GM23338 (cell line): ENCODE data around the gene CALHM5. TPM values are rescaled to one million over a fixed set of nuclear protein-coding genes. Genes with fewer than 3 reads are reported as not detected.

Experiments
- ATAC-seq: fragments of 200-7000 bp; cut with Tn5 transposase; 3 replicates; pipeline ENCODE4 v1.9.1; 2020
- DNase-seq: peaks from one replicate; pipeline ENCODE4 v3.0.0-alpha.2; 2015; ENCODE audit warnings: low spot score
- H2AFZ ChIP-seq: fragments of 200-600 bp; sonication (generic); 2 replicates; pipeline ENCODE4 v1.8.0; 2016; ENCODE audit warnings: antibody characterized with exemption, mild to moderate bottlenecking, moderate library complexity
- H3F3A ChIP-seq: fragments of 200-600 bp; sonication (generic); replicated peaks from 2 replicates; pipeline ENCODE4 v1.8.0; 2017; ENCODE audit warnings: antibody characterized with exemption, mixed run types, low read depth
- H3K27ac ChIP-seq: fragments of 200-600 bp; sonication (generic); 2 replicates; pipeline ENCODE4 v1.6.1; 2016; ENCODE audit warnings: low read depth
- H3K27me3 ChIP-seq: fragments of 200-600 bp; sonication (generic); 2 replicates; pipeline ENCODE4 v1.8.0; 2016; ENCODE audit warnings: mild to moderate bottlenecking, mixed run types, moderate library complexity; ENCODE audit not compliant: insufficient read depth
- H3K36me3 ChIP-seq: fragments of 200-600 bp; sonication (generic); 2 replicates; pipeline ENCODE4 v1.8.0; 2016; ENCODE audit warnings: mild to moderate bottlenecking; ENCODE audit not compliant: insufficient read depth
- H3K4me1 ChIP-seq: fragments of 200-600 bp; sonication (generic); 2 replicates; pipeline ENCODE4 v1.8.0; 2016; ENCODE audit warnings: mild to moderate bottlenecking, moderate library complexity; ENCODE audit not compliant: insufficient read depth
- H3K4me2 ChIP-seq: fragments of 200-600 bp; sonication (generic); 2 replicates; pipeline ENCODE4 v1.7.1; 2017; ENCODE audit warnings: mixed run types
- H3K4me3 ChIP-seq: fragments of 200-600 bp; sonication (generic); 2 replicates; pipeline ENCODE4 v1.6.1; 2016; ENCODE audit warnings: mixed run types
- H3K79me2 ChIP-seq: fragments of 200-600 bp; sonication (generic); replicated peaks from 2 replicates; pipeline ENCODE4 v1.8.0; 2017; ENCODE audit warnings: mild to moderate bottlenecking; ENCODE audit not compliant: insufficient read depth
- H3K9me2 ChIP-seq: fragments of 200-600 bp; sonication (generic); 2 replicates; pipeline ENCODE4 v1.8.0; 2017; ENCODE audit not compliant: insufficient read depth
- H4K20me1 ChIP-seq: fragments of 200-600 bp; sonication (generic); replicated peaks from 2 replicates; pipeline ENCODE4 v1.8.0; 2017; ENCODE audit warnings: mild to moderate bottlenecking; ENCODE audit not compliant: insufficient read depth
- H3K27ac Mint-ChIP-seq: 2 replicates; pipeline ENCODE4 v1.8.0; 2020; ENCODE audit warnings: inconsistent platforms, mild to moderate bottlenecking, moderate library complexity, mixed read lengths
- H3K27me3 Mint-ChIP-seq: 3 replicates; pipeline ENCODE4 v1.8.0; 2022; ENCODE audit warnings: low read depth, mild to moderate bottlenecking, moderate library complexity, mixed read lengths, inconsistent platforms; ENCODE audit not compliant: insufficient read depth, poor library complexity
- H3K36me3 Mint-ChIP-seq: 3 replicates; pipeline ENCODE4 v1.8.0; 2021; ENCODE audit warnings: low read depth, mild to moderate bottlenecking, inconsistent platforms, moderate library complexity, mixed read lengths
- H3K4me1 Mint-ChIP-seq: 3 replicates; pipeline ENCODE4 v1.8.0; 2020; ENCODE audit warnings: mild to moderate bottlenecking, inconsistent platforms, mixed read lengths
- H3K4me3 Mint-ChIP-seq: 3 replicates; pipeline ENCODE4 v1.8.0; 2021; ENCODE audit warnings: moderate library complexity, mild to moderate bottlenecking, inconsistent platforms, mixed read lengths
- H3K9me3 Mint-ChIP-seq: 3 replicates; pipeline ENCODE4 v1.8.0; 2020; ENCODE audit warnings: moderate library complexity, mild to moderate bottlenecking, inconsistent platforms, mixed read lengths
- EZH2 ChIP-seq: fragments of 200-600 bp; sonication (generic); IDR thresholded peaks from one replicate; pipeline ENCODE4 v1.8.0; 2017; ENCODE audit warnings: antibody characterized with exemption, mild to moderate bottlenecking, low read depth; ENCODE audit not compliant: unreplicated experiment
- EZH2phosphoT487 ChIP-seq: fragments of 200-600 bp; sonication (generic); IDR thresholded peaks from one replicate; pipeline ENCODE4 v1.8.1; 2018; ENCODE audit warnings: antibody characterized with exemption; ENCODE audit not compliant: unreplicated experiment
- JUNB ChIP-seq: IDR thresholded peaks from one replicate; pipeline ENCODE4 v1.6.1; 2016; ENCODE audit warnings: antibody characterized with exemption; ENCODE audit not compliant: unreplicated experiment
- NANOG ChIP-seq: IDR thresholded peaks from 2 replicates; pipeline ENCODE4 v1.6.1; 2016; ENCODE audit warnings: antibody characterized with exemption, borderline replicate concordance
- POLR2AphosphoS5 ChIP-seq: IDR thresholded peaks from 2 replicates; pipeline ENCODE4 v1.6.1; 2016; ENCODE audit warnings: antibody characterized with exemption, low read depth
- ZNF114 ChIP-seq: fragments of 250-450 bp; sonication (Bioruptor Pico); IDR thresholded peaks from 2 replicates; pipeline ENCODE4 v1.5.0; 2020; ENCODE audit warnings: mild to moderate bottlenecking, moderate library complexity
- ZNF331 ChIP-seq: fragments of 250-450 bp; sonication (Bioruptor Pico); IDR thresholded peaks from 2 replicates; pipeline ENCODE4 v1.5.0; 2020; ENCODE audit warnings: low read depth, mild to moderate bottlenecking, moderate library complexity
- polyA plus RNA-seq: library from polyadenylated mRNA; unstranded; fragments of >200 nt; fragmentation: Nextera tagmentation; extraction: Ambion mirVana; gene quantifications from 2 replicates; pipeline ENCODE4 v1.2.1, GENCODE V29; 2016
- total RNA-seq: library from RNA; depleted of rRNA; stranded (reverse); fragments of >200 nt; shearing (Covaris generic); gene quantifications from 2 replicates; pipeline ENCODE4 v1.2.3, GENCODE V29; 2014
- TF ChIP-seq, protein P1 (sequence below): fragments of 250-450 bp; sonication (Bioruptor Pico); IDR thresholded peaks from 2 replicates; pipeline ENCODE4 v1.5.0; 2020; ENCODE audit warnings: mild to moderate bottlenecking, moderate library complexity

CALHM5 gene
- total and polyA plus RNA-seq, 2 experiments from 2014 or later, result 0.02 to 0.10 TPM

DNA sequence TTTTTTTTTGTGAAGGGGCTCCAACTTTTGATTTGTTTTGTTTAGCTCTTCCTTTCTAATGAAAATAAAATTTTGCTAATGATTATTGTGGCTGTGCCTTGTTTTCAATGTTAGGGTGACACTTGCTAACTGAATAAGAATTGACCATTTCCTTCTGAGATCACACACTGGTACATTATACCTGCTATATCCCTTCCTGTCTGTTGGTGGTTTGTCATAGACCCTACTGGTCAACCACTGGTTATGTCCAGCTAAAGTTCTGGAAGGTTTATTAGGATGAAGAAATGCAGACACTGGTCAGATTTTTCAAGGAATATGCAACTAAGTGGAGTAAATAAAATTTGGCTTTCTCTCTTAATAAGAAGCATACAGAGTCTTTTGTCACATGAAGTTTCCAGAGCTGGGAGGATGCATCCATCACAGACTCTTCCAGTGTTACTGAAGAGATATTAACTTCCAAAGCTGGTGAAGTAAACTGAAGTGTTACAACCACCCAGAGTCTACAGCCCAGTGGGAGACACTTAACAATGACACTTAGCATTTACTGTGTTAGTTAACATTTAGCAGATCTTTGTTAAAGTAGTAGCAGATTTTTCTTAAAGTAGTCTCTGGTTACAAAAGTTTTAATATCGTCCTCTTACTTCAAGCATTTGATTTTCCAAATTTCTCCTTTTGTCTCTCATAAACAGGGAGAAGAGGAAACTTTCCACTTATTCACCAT is 19.7 kb upstream of the CALHM5 start:
- Histone ChIP-seq H3K27ac (no peak overlapping the region; the same call in 1 of the 2 replicates), H3K4me2 (no peak overlapping the region), H3F3A (no peaks in the 10 kb centered on the region), H3K4me1 (no peaks in the 10 kb centered on the region), H3K36me3 (no peaks in the 10 kb centered on the region), H3K9me2 (0 out of 2 replicates have a peak, but pooled peaks cover 3% of the 10 kb centered on the region), H2AFZ (peak overlapping the region; percentile 78; the same call in 1 of the 2 replicates), H3K79me2 (no peaks in the 10 kb centered on the region), H3K27me3 (no peaks in the 10 kb centered on the region), H3K4me3 (no peak overlapping the region), H4K20me1 (no peaks in the 10 kb centered on the region)
- Mint-ChIP-seq H3K4me1 (peaks cover 3% of the 10 kb centered on the region; the same call in 2 of the 3 replicates), H3K27me3 (peaks cover 2% of the 10 kb centered on the region), H3K4me3 (no peak overlapping the region), H3K9me3 (peaks cover 4% of the 10 kb centered on the region; the same call in 2 of the 3 replicates), H3K27ac (no peak overlapping the region), H3K36me3 (no peaks in the 10 kb centered on the region)
- TF ChIP-seq NANOG (no peak), ZNF331 (CRISPR knock-in tag) (no peak), EZH2 (no peak), ZNF114 (CRISPR knock-in tag) (no peak), EZH2phosphoT487 (no peak), JUNB (no peak), POLR2AphosphoS5 (no peak)
- TF ChIP-seq, protein P1, sequence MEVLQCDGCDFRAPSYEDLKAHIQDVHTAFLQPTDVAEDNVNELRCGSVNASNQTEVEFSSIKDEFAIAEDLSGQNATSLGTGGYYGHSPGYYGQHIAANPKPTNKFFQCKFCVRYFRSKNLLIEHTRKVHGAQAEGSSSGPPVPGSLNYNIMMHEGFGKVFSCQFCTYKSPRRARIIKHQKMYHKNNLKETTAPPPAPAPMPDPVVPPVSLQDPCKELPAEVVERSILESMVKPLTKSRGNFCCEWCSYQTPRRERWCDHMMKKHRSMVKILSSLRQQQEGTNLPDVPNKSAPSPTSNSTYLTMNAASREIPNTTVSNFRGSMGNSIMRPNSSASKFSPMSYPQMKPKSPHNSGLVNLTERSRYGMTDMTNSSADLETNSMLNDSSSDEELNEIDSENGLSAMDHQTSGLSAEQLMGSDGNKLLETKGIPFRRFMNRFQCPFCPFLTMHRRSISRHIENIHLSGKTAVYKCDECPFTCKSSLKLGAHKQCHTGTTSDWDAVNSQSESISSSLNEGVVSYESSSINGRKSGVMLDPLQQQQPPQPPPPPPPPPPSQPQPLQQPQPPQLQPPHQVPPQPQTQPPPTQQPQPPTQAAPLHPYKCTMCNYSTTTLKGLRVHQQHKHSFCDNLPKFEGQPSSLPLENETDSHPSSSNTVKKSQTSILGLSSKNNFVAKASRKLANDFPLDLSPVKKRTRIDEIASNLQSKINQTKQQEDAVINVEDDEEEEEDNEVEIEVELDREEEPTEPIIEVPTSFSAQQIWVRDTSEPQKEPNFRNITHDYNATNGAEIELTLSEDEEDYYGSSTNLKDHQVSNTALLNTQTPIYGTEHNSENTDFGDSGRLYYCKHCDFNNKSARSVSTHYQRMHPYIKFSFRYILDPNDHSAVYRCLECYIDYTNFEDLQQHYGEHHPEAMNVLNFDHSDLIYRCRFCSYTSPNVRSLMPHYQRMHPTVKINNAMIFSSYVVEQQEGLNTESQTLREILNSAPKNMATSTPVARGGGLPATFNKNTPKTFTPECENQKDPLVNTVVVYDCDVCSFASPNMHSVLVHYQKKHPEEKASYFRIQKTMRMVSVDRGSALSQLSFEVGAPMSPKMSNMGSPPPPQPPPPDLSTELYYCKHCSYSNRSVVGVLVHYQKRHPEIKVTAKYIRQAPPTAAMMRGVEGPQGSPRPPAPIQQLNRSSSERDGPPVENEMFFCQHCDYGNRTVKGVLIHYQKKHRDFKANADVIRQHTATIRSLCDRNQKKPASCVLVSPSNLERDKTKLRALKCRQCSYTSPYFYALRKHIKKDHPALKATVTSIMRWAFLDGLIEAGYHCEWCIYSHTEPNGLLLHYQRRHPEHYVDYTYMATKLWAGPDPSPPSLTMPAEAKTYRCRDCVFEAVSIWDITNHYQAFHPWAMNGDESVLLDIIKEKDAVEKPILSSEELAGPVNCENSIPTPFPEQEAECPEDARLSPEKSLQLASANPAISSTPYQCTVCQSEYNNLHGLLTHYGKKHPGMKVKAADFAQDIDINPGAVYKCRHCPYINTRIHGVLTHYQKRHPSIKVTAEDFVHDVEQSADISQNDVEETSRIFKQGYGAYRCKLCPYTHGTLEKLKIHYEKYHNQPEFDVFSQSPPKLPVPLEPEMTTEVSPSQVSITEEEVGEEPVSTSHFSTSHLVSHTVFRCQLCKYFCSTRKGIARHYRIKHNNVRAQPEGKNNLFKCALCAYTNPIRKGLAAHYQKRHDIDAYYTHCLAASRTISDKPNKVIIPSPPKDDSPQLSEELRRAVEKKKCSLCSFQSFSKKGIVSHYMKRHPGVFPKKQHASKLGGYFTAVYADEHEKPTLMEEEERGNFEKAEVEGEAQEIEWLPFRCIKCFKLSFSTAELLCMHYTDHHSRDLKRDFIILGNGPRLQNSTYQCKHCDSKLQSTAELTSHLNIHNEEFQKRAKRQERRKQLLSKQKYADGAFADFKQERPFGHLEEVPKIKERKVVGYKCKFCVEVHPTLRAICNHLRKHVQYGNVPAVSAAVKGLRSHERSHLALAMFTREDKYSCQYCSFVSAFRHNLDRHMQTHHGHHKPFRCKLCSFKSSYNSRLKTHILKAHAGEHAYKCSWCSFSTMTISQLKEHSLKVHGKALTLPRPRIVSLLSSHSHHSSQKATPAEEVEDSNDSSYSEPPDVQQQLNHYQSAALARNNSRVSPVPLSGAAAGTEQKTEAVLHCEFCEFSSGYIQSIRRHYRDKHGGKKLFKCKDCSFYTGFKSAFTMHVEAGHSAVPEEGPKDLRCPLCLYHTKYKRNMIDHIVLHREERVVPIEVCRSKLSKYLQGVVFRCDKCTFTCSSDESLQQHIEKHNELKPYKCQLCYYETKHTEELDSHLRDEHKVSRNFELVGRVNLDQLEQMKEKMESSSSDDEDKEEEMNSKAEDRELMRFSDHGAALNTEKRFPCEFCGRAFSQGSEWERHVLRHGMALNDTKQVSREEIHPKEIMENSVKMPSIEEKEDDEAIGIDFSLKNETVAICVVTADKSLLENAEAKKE, result no peak
- ATAC-seq (no peak), DNase-seq (no peak)
